Endothelial cell of umbilical vein (primary cell): ENCODE results near the gene CSF2. TPM values are rescaled to one million over a fixed set of nuclear protein-coding genes. Genes with fewer than 3 reads are reported as not detected.
A peak's percentile ranks its signal among the peaks of the same experiment; 100 is the strongest.

Source experiments
- BruUV-seq: library from RNA; stranded (reverse); fragments of 400-500 nt; replicated peaks from 2 replicates; lab custom pipeline; 2021; lab: Mats Ljungman, UMichigan
- CTCF ChIA-PET: fragments of 300-600, 350-600 bp; sonication (Branson Sonifier 250); formaldehyde crosslinking; loops from one replicate; lab custom pipeline; 2021; ENCODE audit warnings: antibody characterized with exemption, inconsistent platforms; lab: Charles Lee
- POLR2A ChIA-PET: fragments of 300-600, 350-600 bp; sonication (Branson Sonifier 250); formaldehyde crosslinking; loops from one replicate; lab custom pipeline; 2021; ENCODE audit warnings: antibody characterized with exemption, inconsistent platforms; lab: Charles Lee
- DNase-seq: peaks from one replicate; pipeline ENCODE4 v3.0.0-alpha.2; 2011; ENCODE audit warnings: low read depth, low spot score
- FAIRE-seq: peaks from 2 replicates; lab custom pipeline; 2011; peaks lifted over from hg19 to GRCh38; lab: Jason Lieb, UNC
- H2AFZ ChIP-seq: 2 replicates; pipeline ENCODE4 v1.6.0; 2012; ENCODE audit warnings: low read depth, low read length, control low read depth, inconsistent platforms
- H3K27ac ChIP-seq: 2 replicates; pipeline ENCODE4 v1.5.1; 2011; ENCODE audit warnings: low read depth, mild to moderate bottlenecking, control low read depth, low read length, moderate library complexity; ENCODE audit not compliant: insufficient read depth
- H3K27me3 ChIP-seq, 2 experiments: 2 replicates each; pipeline versions ENCODE4 v1.6.0 to v1.6.1; 2011; ENCODE audit warnings: low read length in 2 of 2, mixed read lengths in 1 of 2; ENCODE audit not compliant: control insufficient read depth in 2 of 2, insufficient read depth in 2 of 2
- H3K36me3 ChIP-seq, 2 experiments: 2 replicates in 1 of 2; 3 replicates in 1 of 2; pipeline ENCODE4 v1.5.1; 2011; ENCODE audit warnings: low read length in 2 of 2, mild to moderate bottlenecking in 1 of 2, moderate library complexity in 1 of 2; ENCODE audit not compliant: control insufficient read depth in 2 of 2, insufficient read depth in 2 of 2; ENCODE audit errors: extremely low read depth in 1 of 2
- H3K4me1 ChIP-seq: 3 replicates; pipeline ENCODE4 v1.5.1; 2011; ENCODE audit warnings: mild to moderate bottlenecking, low read length; ENCODE audit not compliant: control insufficient read depth, insufficient read depth; ENCODE audit errors: extremely low read depth
- H3K4me2 ChIP-seq: 2 replicates; pipeline ENCODE4 v1.6.1; 2011; ENCODE audit warnings: low read length, control low read depth, mixed read lengths; ENCODE audit not compliant: insufficient read depth
- H3K4me3 ChIP-seq, 3 experiments: fragments of 200-600 bp in 1 of 3; sonication (generic), shearing (Covaris generic) in 1 of 3; replicated peaks in 1 of 3; 2 replicates each; pipeline ENCODE4 v1.5.1; 2011 to 2016; ENCODE audit warnings: control low read depth in 3 of 3, low read length in 3 of 3, mild to moderate bottlenecking in 2 of 3, inconsistent platforms in 1 of 3, low read depth in 1 of 3, moderate library complexity in 1 of 3; ENCODE audit not compliant: insufficient read depth in 1 of 3
- H3K79me2 ChIP-seq: 2 replicates; pipeline ENCODE4 v1.6.0; 2012; ENCODE audit warnings: low read length, inconsistent platforms; ENCODE audit not compliant: control insufficient read depth, insufficient read depth
- H3K9ac ChIP-seq: replicated peaks from 2 replicates; pipeline ENCODE3; 2011; ENCODE audit warnings: low read length, control low read depth; ENCODE audit not compliant: insufficient read depth; ENCODE audit errors: extremely low read depth
- H3K9me1 ChIP-seq: replicated peaks from 3 replicates; pipeline ENCODE4 v1.6.0; 2011; ENCODE audit warnings: mild to moderate bottlenecking, low read length; ENCODE audit not compliant: control insufficient read depth, insufficient read depth; ENCODE audit errors: extremely low read depth
- H3K9me3 ChIP-seq: replicated peaks from 2 replicates; pipeline ENCODE4 v1.5.1; 2012; ENCODE audit warnings: low read length, inconsistent platforms; ENCODE audit not compliant: control insufficient read depth, insufficient read depth
- H4K20me1 ChIP-seq: replicated peaks from 2 replicates; pipeline ENCODE3; 2011; ENCODE audit warnings: mild to moderate bottlenecking, low read length; ENCODE audit not compliant: control insufficient read depth, insufficient read depth; ENCODE audit errors: extremely low read depth
- FOS ChIP-seq: IDR thresholded peaks from 2 replicates; pipeline ENCODE4 v1.6.1; 2011; ENCODE audit warnings: mild to moderate bottlenecking, low read length, moderate library complexity, borderline replicate concordance; ENCODE audit not compliant: insufficient read depth
- GATA2 ChIP-seq: IDR thresholded peaks from 2 replicates; pipeline ENCODE4 v1.7.0; 2011; ENCODE audit warnings: low read depth, mild to moderate bottlenecking, moderate library complexity, mixed read lengths, low read length; ENCODE audit not compliant: insufficient read length, insufficient read depth
- MAX ChIP-seq: IDR thresholded peaks from 2 replicates; pipeline ENCODE4 v1.6.1; 2011; ENCODE audit not compliant: insufficient read depth, insufficient read length
- POLR2A ChIP-seq: IDR thresholded peaks from 2 replicates; pipeline ENCODE4 v1.6.1; 2012; ENCODE audit warnings: low read depth, mild to moderate bottlenecking, control low read depth, low read length
- POLR2AphosphoS5 ChIP-seq: IDR thresholded peaks from 2 replicates; pipeline ENCODE4 v1.6.1; 2012; ENCODE audit warnings: low read depth, mild to moderate bottlenecking, control low read depth, low read length, moderate library complexity; ENCODE audit not compliant: insufficient read depth
- dilution Hi-C: fragments of 300-500 bp; cut with MboI; formaldehyde crosslinking; loops from one replicate; pipeline ENCODE4 v1.15.0; 2019; ENCODE audit warnings: low sequenced_read_pairs; ENCODE audit not compliant: extremely low pct_ligation_motif_present
- intact Hi-C: fragments of 100-400 bp; cut with micrococcal nuclease; formaldehyde crosslinking; loops from one replicate; pipeline ENCODE4 v1.10.0; 2022
- polyA plus RNA-seq, 4 experiments: library from polyadenylated mRNA; depleted of rRNA in 3 of 4; stranded (reverse) in 3 of 4; unstranded in 1 of 4; fragments of >200 nt; gene quantifications; 2 replicates each; pipeline versions ENCODE4 v1.2.1 to v1.2.3, GENCODE V29; 2011 to 2012; ENCODE audit warnings: missing spikeins in 1 of 4
- total RNA-seq: library from RNA; stranded (reverse); gene quantifications from 2 replicates; pipeline ENCODE4 v1.2.3, GENCODE V29; 2021

CSF2 gene
- total and polyA plus RNA-seq, 2 donors (not counting 3 experiments of a cell fraction or from before 2014, with no cell fraction given) = not detected

DNA sequence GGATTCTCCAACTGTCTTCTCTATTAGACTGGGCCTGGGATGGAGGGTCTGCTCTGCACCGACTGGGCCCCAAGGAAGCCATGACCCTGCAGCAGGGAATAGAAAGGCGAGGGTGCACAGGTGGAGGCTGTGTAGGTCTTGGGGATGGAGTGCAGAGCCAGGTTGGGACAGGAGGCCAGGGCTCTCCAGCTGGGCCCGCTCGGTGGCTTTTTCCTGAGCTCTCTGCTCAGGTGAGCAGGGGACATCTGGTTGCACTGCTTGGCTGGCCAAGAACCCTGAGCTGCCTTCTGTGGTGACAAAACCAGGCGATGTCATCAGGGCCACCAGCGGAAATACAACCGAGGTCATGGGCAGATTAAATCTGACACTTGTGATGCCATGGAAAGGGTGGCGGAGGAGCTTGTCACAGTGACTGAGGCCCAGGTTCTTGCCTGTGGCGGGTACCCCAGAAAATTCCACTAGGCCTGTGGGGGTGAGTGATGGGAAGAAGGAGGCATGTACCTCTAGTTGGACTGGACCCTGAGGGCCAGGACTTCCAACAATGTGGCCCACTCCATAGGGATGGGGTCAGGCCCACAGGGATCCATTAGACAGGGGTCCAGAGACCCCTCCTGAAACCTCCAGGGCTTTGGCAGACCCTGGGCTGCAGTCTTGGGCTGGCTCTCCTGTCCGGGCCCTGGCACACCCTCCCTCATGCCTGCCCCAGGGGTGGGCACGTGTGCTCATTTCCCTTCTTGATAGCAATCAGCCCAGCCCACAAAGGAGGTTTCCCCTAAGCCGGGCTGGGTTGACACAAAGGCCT lies 17.6 kb upstream of the CSF2 start:
- Histone ChIP-seq H3K27me3 (peaks cover 0 to 1% of the 10 kb centered on the region in 2 experiments), H3K9ac (no peak overlapping the region), H3K9me1 (no peaks in the 10 kb centered on the region), H3K36me3 (no peaks in the 10 kb centered on the region), H3K9me3 (no peaks in the 10 kb centered on the region), H3K27ac (no peak overlapping the region), H3K4me1 (no peaks in the 10 kb centered on the region), H2AFZ (no peak overlapping the region), H3K4me3 (no peak overlapping the region), H4K20me1 (no peaks in the 10 kb centered on the region), H3K4me2 (no peak overlapping the region), H3K79me2 (no peaks in the 10 kb centered on the region)
- BruUV-seq = no TSS peak
- intact Hi-C loops = no loop called here
- ChIA-PET POLR2A (no interaction called here), CTCF (interaction anchor here (1.9 kb wide), 1 partner anchor 7 kb away, joined by 4 read pairs; no protein-coding TSS in a partner anchor)
- dilution Hi-C loops = no loop called here
- FAIRE-seq = no peak
- no peak for TF ChIP-seq POLR2A
- no peak for TF ChIP-seq POLR2AphosphoS5
- no peak for TF ChIP-seq FOS
- TF ChIP-seq GATA2 = peak; percentile 25
- TF ChIP-seq MAX = no peak
- no peak for DNase-seq
